AML-193 (cell line): Measurements from ENCODE around the gene LMBR1L.

Experiments
- DNase-seq, 2 experiments: peaks; one replicate each; lab custom pipeline; 2025; lab: John Stamatoyannopoulos, UW

LMBR1L gene

DNA sequence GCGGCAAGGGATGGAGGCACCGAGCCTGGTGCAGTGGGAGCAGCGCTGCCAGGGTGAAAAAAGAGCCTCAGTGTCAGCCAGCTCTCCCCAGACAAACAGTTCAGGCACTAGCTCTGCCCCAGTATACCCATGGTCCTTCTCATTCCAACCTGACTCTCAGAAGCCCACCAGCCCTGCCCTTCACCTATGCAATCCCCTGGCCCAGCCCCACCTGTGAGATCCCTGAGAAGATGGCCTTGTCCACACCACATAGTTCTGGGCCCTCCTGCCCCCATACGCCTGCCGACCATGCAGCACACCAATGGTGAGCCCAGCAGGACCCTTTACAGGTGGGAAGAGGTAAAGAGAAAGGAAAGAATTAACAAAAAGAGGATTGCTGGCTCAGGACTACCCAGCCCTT, 56.6 kb downstream of the LMBR1L start:
- no peak for DNase-seq

- DNase-seq, result no peak
Measured at GRCh38 chr12:49052451-49053208, 58.0 kb downstream of the LMBR1L start.

DNA sequence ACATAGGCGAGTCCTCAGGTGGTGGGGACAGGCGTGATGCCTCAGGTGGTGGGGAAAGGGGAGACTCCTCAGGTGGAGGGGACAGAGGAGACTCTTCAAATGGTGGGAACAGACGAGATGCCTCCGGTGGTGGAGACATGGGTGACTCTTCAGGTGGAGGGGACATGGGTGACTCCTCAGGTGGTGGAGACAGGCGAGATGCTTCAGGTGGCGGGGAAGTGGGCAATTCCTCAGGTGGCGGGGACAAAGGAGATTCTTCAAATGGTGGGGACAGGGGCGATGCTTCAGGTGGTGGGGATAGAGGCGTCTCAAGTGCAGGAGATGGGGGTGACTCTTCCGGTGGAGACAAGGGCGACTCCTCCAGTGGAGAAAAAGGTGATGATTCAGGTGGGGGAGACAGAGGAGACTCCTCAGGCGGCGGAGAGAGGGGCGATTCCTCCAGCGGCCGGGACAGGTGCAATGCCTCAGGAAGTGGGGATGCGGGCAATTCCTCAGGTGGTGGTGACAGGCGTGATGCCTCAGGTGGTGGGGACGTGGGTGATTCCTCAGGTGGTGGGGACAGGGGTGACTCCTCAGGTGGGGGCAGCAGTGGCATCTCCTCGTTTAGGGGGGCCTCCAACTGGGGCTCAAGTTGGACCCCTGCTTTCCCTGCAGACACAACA, 58.7 kb downstream of the LMBR1L start:
- DNase-seq, result no peak

GRCh38 chr12:49051373-49051764, 59.3 kb downstream of the LMBR1L start:
- DNase-seq, result no peak

DNA sequence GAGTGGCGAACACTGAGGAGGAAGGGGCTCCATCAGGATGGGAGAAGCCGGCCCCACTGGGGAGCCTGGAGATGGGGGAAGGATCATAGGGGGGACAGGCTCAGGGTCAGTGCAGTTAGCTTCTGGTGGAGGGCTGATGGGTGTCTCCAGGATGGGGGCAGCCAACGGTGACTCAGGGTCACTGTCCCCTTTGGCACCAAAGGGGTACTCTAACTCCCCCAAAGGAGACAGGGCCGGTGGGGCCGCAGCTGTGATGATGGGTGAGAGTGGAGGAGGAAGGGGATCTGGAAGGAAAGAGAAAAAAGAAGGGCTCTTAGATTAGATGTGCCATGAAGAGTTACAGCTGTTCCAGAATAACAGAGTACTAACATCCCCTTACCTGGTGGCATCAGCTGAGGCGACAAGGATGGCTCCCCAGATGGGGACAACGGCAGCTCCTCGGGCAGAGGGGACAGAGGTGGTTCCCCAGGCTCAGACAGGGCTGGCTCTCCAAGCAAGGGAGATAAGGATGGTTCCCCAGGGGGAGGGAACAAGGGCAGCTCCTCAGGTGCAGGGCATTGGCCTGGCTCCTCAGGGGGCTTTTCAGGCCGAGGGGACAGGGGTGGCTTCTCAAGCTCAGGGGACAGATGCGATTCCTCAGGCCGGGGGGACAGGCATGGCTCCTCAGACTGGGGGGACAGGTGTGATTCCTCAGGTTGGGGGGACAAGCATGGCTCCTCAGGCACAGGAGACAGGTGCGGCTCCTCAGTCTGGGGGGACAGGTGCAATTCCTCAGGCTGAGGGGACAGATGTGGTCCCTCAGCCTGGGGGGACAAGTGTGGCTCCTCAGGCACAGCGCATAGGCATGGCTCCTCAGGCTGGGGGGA, 59.9 kb downstream of the LMBR1L start:
- no peak for DNase-seq

- DNase-seq, result no peak
Measured at GRCh38 chr12:49049566-49050224, 61.0 kb downstream of the LMBR1L start.

DNA sequence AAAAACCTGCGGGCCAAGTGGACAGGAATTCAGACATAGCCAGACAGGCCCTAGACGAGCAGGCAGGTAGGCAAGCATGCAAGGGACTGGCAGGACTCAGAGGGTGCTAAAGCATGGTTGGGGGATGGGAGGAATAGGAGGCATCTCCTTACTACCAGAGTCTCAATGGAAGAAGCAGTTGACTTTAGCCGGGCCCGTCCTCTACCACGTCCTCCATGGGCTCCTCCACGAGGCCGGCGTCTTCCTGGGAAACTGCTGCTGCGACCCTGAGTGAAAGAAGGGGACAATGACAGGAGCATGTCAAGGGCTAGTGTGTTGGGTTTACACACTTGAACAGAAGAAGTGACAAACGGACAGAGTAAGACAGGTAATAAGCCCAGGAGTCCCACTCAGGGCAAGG, 61.7 kb downstream of the LMBR1L start:
- DNase-seq, result no peak
